GM23338 (cell line): Measurements from ENCODE around the gene DNAI1. TPM values are rescaled to one million over a fixed set of nuclear protein-coding genes. Genes with fewer than 3 reads are reported as not detected.

Experiments
- ATAC-seq: fragments of 200-7000 bp; cut with Tn5 transposase; 3 replicates; pipeline ENCODE4 v1.9.1; 2020
- DNase-seq: peaks from one replicate; pipeline ENCODE4 v3.0.0-alpha.2; 2015; ENCODE audit warnings: low spot score
- H2AFZ ChIP-seq: fragments of 200-600 bp; sonication (generic); 2 replicates; pipeline ENCODE4 v1.8.0; 2016; ENCODE audit warnings: antibody characterized with exemption, mild to moderate bottlenecking, moderate library complexity
- H3F3A ChIP-seq: fragments of 200-600 bp; sonication (generic); replicated peaks from 2 replicates; pipeline ENCODE4 v1.8.0; 2017; ENCODE audit warnings: antibody characterized with exemption, mixed run types, low read depth
- H3K27ac ChIP-seq: fragments of 200-600 bp; sonication (generic); 2 replicates; pipeline ENCODE4 v1.6.1; 2016; ENCODE audit warnings: low read depth
- H3K27me3 ChIP-seq: fragments of 200-600 bp; sonication (generic); 2 replicates; pipeline ENCODE4 v1.8.0; 2016; ENCODE audit warnings: mild to moderate bottlenecking, mixed run types, moderate library complexity; ENCODE audit not compliant: insufficient read depth
- H3K36me3 ChIP-seq: fragments of 200-600 bp; sonication (generic); 2 replicates; pipeline ENCODE4 v1.8.0; 2016; ENCODE audit warnings: mild to moderate bottlenecking; ENCODE audit not compliant: insufficient read depth
- H3K4me1 ChIP-seq: fragments of 200-600 bp; sonication (generic); 2 replicates; pipeline ENCODE4 v1.8.0; 2016; ENCODE audit warnings: mild to moderate bottlenecking, moderate library complexity; ENCODE audit not compliant: insufficient read depth
- H3K4me2 ChIP-seq: fragments of 200-600 bp; sonication (generic); 2 replicates; pipeline ENCODE4 v1.7.1; 2017; ENCODE audit warnings: mixed run types
- H3K4me3 ChIP-seq: fragments of 200-600 bp; sonication (generic); 2 replicates; pipeline ENCODE4 v1.6.1; 2016; ENCODE audit warnings: mixed run types
- H3K79me2 ChIP-seq: fragments of 200-600 bp; sonication (generic); replicated peaks from 2 replicates; pipeline ENCODE4 v1.8.0; 2017; ENCODE audit warnings: mild to moderate bottlenecking; ENCODE audit not compliant: insufficient read depth
- H3K9me2 ChIP-seq: fragments of 200-600 bp; sonication (generic); 2 replicates; pipeline ENCODE4 v1.8.0; 2017; ENCODE audit not compliant: insufficient read depth
- H4K20me1 ChIP-seq: fragments of 200-600 bp; sonication (generic); replicated peaks from 2 replicates; pipeline ENCODE4 v1.8.0; 2017; ENCODE audit warnings: mild to moderate bottlenecking; ENCODE audit not compliant: insufficient read depth
- H3K27ac Mint-ChIP-seq: 2 replicates; pipeline ENCODE4 v1.8.0; 2020; ENCODE audit warnings: inconsistent platforms, mild to moderate bottlenecking, moderate library complexity, mixed read lengths
- H3K27me3 Mint-ChIP-seq: 3 replicates; pipeline ENCODE4 v1.8.0; 2022; ENCODE audit warnings: low read depth, mild to moderate bottlenecking, moderate library complexity, mixed read lengths, inconsistent platforms; ENCODE audit not compliant: insufficient read depth, poor library complexity
- H3K36me3 Mint-ChIP-seq: 3 replicates; pipeline ENCODE4 v1.8.0; 2021; ENCODE audit warnings: low read depth, mild to moderate bottlenecking, inconsistent platforms, moderate library complexity, mixed read lengths
- H3K4me1 Mint-ChIP-seq: 3 replicates; pipeline ENCODE4 v1.8.0; 2020; ENCODE audit warnings: mild to moderate bottlenecking, inconsistent platforms, mixed read lengths
- H3K4me3 Mint-ChIP-seq: 3 replicates; pipeline ENCODE4 v1.8.0; 2021; ENCODE audit warnings: moderate library complexity, mild to moderate bottlenecking, inconsistent platforms, mixed read lengths
- H3K9me3 Mint-ChIP-seq: 3 replicates; pipeline ENCODE4 v1.8.0; 2020; ENCODE audit warnings: moderate library complexity, mild to moderate bottlenecking, inconsistent platforms, mixed read lengths
- CREB1 ChIP-seq: fragments of 250-450 bp; sonication (Bioruptor Pico); IDR thresholded peaks from 2 replicates; pipeline ENCODE4 v1.5.0; 2020; ENCODE audit warnings: low read depth, mild to moderate bottlenecking, moderate library complexity
- EZH2 ChIP-seq: fragments of 200-600 bp; sonication (generic); IDR thresholded peaks from one replicate; pipeline ENCODE4 v1.8.0; 2017; ENCODE audit warnings: antibody characterized with exemption, mild to moderate bottlenecking, low read depth; ENCODE audit not compliant: unreplicated experiment
- EZH2phosphoT487 ChIP-seq: fragments of 200-600 bp; sonication (generic); IDR thresholded peaks from one replicate; pipeline ENCODE4 v1.8.1; 2018; ENCODE audit warnings: antibody characterized with exemption; ENCODE audit not compliant: unreplicated experiment
- JUNB ChIP-seq: IDR thresholded peaks from one replicate; pipeline ENCODE4 v1.6.1; 2016; ENCODE audit warnings: antibody characterized with exemption; ENCODE audit not compliant: unreplicated experiment
- NANOG ChIP-seq: IDR thresholded peaks from 2 replicates; pipeline ENCODE4 v1.6.1; 2016; ENCODE audit warnings: antibody characterized with exemption, borderline replicate concordance
- POLR2AphosphoS5 ChIP-seq: IDR thresholded peaks from 2 replicates; pipeline ENCODE4 v1.6.1; 2016; ENCODE audit warnings: antibody characterized with exemption, low read depth
- STAT1 ChIP-seq: IDR thresholded peaks from one replicate; pipeline ENCODE4 v1.6.1; 2016; ENCODE audit warnings: antibody characterized with exemption; ENCODE audit not compliant: unreplicated experiment
- ZNF114 ChIP-seq: fragments of 250-450 bp; sonication (Bioruptor Pico); IDR thresholded peaks from 2 replicates; pipeline ENCODE4 v1.5.0; 2020; ENCODE audit warnings: mild to moderate bottlenecking, moderate library complexity
- ZNF331 ChIP-seq: fragments of 250-450 bp; sonication (Bioruptor Pico); IDR thresholded peaks from 2 replicates; pipeline ENCODE4 v1.5.0; 2020; ENCODE audit warnings: low read depth, mild to moderate bottlenecking, moderate library complexity
- polyA plus RNA-seq: library from polyadenylated mRNA; unstranded; fragments of >200 nt; fragmentation: Nextera tagmentation; extraction: Ambion mirVana; gene quantifications from 2 replicates; pipeline ENCODE4 v1.2.1, GENCODE V29; 2016
- total RNA-seq: library from RNA; depleted of rRNA; stranded (reverse); fragments of >200 nt; shearing (Covaris generic); gene quantifications from 2 replicates; pipeline ENCODE4 v1.2.3, GENCODE V29; 2014
- TF ChIP-seq, protein P1 (sequence below): fragments of 250-450 bp; sonication (Bioruptor Pico); IDR thresholded peaks from 2 replicates; pipeline ENCODE4 v1.5.0; 2020; ENCODE audit warnings: mild to moderate bottlenecking, moderate library complexity
- TF ChIP-seq, protein P2 (sequence below): IDR thresholded peaks from one replicate; pipeline ENCODE4 v1.6.1; 2018; ENCODE audit warnings: antibody characterized with exemption; ENCODE audit not compliant: unreplicated experiment
- TF ChIP-seq, protein P3 (sequence below): IDR thresholded peaks from 2 replicates; pipeline ENCODE4 v1.6.1; 2016; ENCODE audit warnings: antibody characterized with exemption
- TF ChIP-seq, protein P4 (sequence below), 2 experiments: fragments of 200-600 bp in 1 of 2; sonication (generic) in 1 of 2; conservative IDR thresholded peaks; 2 replicates each; pipeline versions ENCODE4 v1.5.1 to v1.6.1; 2016 to 2017; ENCODE audit warnings: antibody characterized with exemption in 2 of 2, low read depth in 2 of 2, mild to moderate bottlenecking in 2 of 2, moderate library complexity in 1 of 2

DNAI1 gene
- total and polyA plus RNA-seq, 2 experiments from 2014 or later: 1.0 to 1.1 TPM

DNA sequence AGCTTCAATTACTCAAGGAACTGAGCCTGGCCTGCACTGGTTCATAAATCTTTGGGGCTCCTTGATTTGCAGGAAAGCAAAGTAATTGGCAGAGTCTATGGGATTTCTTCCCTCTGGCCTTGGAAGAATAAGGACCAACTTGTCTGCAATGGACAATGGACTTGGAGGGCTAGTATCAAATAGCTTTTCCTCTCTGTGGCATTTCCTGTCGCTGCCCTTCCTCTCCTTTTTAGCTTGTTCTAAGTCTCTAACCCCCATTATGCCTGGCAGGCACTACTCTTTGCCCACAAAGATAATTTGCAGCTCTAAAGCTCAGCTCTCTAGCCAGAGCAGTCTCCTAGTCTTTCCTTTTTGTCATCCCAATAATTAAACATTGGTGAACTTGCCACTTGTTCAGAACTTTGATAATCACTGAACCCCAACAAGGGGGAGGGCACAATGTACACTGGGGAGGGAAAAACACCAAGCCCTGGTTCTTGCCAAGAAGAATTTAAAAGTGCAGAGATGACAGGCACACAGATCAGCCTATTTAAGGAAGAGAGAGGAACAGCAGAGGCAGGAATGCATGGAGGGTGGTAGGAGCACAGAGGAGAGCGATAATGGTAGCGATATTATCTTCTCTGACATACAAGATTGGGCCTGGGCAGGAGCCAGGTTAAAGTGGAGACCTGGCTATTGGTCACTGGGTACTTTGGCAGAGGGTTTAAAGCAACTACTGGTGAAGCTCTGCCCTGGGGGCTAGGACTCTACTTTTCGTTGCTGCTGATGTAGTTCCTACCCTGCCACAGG is 38.7 kb upstream of the DNAI1 start:
- H3K4me1 Mint-ChIP-seq: peaks cover 15% of the 10 kb centered on the region
- H3K27me3 ChIP-seq: no peaks in the 10 kb centered on the region
- peak overlapping the region; percentile 55; the same call in 1 of the 2 replicates for H3K4me2 ChIP-seq
- H3K4me1 ChIP-seq: peaks cover 12% of the 10 kb centered on the region
- H3K36me3 Mint-ChIP-seq: no peaks in the 10 kb centered on the region
- H3K27ac Mint-ChIP-seq: no peak overlapping the region; the same call in 1 of the 2 replicates
- ATAC-seq: no peak; the same call in 2 of the 3 replicates
- H3K4me3 Mint-ChIP-seq: no peak overlapping the region; the same call in 2 of the 3 replicates
- peaks cover 10% of the 10 kb centered on the region for H3K27me3 Mint-ChIP-seq
- H3K4me3 ChIP-seq: peak overlapping the region; percentile 23; the same call in 1 of the 2 replicates
- H3K27ac ChIP-seq: no peak overlapping the region
- DNase-seq: no peak
- H3F3A ChIP-seq: no peaks in the 10 kb centered on the region
- H4K20me1 ChIP-seq: no peaks in the 10 kb centered on the region; the same call in none of the 2 replicates
- no peaks in the 10 kb centered on the region for H3K36me3 ChIP-seq
- no peaks in the 10 kb centered on the region; the same call in 2 of the 3 replicates for H3K9me3 Mint-ChIP-seq
- TF ChIP-seq EZH2 (no peak), ZNF331 (CRISPR knock-in tag) (no peak), POLR2AphosphoS5 (no peak), CREB1 (no peak), JUNB (no peak), NANOG (no peak), STAT1 (no peak), ZNF114 (CRISPR knock-in tag) (no peak), EZH2phosphoT487 (no peak)
- TF ChIP-seq, protein P1, sequence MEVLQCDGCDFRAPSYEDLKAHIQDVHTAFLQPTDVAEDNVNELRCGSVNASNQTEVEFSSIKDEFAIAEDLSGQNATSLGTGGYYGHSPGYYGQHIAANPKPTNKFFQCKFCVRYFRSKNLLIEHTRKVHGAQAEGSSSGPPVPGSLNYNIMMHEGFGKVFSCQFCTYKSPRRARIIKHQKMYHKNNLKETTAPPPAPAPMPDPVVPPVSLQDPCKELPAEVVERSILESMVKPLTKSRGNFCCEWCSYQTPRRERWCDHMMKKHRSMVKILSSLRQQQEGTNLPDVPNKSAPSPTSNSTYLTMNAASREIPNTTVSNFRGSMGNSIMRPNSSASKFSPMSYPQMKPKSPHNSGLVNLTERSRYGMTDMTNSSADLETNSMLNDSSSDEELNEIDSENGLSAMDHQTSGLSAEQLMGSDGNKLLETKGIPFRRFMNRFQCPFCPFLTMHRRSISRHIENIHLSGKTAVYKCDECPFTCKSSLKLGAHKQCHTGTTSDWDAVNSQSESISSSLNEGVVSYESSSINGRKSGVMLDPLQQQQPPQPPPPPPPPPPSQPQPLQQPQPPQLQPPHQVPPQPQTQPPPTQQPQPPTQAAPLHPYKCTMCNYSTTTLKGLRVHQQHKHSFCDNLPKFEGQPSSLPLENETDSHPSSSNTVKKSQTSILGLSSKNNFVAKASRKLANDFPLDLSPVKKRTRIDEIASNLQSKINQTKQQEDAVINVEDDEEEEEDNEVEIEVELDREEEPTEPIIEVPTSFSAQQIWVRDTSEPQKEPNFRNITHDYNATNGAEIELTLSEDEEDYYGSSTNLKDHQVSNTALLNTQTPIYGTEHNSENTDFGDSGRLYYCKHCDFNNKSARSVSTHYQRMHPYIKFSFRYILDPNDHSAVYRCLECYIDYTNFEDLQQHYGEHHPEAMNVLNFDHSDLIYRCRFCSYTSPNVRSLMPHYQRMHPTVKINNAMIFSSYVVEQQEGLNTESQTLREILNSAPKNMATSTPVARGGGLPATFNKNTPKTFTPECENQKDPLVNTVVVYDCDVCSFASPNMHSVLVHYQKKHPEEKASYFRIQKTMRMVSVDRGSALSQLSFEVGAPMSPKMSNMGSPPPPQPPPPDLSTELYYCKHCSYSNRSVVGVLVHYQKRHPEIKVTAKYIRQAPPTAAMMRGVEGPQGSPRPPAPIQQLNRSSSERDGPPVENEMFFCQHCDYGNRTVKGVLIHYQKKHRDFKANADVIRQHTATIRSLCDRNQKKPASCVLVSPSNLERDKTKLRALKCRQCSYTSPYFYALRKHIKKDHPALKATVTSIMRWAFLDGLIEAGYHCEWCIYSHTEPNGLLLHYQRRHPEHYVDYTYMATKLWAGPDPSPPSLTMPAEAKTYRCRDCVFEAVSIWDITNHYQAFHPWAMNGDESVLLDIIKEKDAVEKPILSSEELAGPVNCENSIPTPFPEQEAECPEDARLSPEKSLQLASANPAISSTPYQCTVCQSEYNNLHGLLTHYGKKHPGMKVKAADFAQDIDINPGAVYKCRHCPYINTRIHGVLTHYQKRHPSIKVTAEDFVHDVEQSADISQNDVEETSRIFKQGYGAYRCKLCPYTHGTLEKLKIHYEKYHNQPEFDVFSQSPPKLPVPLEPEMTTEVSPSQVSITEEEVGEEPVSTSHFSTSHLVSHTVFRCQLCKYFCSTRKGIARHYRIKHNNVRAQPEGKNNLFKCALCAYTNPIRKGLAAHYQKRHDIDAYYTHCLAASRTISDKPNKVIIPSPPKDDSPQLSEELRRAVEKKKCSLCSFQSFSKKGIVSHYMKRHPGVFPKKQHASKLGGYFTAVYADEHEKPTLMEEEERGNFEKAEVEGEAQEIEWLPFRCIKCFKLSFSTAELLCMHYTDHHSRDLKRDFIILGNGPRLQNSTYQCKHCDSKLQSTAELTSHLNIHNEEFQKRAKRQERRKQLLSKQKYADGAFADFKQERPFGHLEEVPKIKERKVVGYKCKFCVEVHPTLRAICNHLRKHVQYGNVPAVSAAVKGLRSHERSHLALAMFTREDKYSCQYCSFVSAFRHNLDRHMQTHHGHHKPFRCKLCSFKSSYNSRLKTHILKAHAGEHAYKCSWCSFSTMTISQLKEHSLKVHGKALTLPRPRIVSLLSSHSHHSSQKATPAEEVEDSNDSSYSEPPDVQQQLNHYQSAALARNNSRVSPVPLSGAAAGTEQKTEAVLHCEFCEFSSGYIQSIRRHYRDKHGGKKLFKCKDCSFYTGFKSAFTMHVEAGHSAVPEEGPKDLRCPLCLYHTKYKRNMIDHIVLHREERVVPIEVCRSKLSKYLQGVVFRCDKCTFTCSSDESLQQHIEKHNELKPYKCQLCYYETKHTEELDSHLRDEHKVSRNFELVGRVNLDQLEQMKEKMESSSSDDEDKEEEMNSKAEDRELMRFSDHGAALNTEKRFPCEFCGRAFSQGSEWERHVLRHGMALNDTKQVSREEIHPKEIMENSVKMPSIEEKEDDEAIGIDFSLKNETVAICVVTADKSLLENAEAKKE (CRISPR knock-in tag): no peak
- TF ChIP-seq, protein P2, sequence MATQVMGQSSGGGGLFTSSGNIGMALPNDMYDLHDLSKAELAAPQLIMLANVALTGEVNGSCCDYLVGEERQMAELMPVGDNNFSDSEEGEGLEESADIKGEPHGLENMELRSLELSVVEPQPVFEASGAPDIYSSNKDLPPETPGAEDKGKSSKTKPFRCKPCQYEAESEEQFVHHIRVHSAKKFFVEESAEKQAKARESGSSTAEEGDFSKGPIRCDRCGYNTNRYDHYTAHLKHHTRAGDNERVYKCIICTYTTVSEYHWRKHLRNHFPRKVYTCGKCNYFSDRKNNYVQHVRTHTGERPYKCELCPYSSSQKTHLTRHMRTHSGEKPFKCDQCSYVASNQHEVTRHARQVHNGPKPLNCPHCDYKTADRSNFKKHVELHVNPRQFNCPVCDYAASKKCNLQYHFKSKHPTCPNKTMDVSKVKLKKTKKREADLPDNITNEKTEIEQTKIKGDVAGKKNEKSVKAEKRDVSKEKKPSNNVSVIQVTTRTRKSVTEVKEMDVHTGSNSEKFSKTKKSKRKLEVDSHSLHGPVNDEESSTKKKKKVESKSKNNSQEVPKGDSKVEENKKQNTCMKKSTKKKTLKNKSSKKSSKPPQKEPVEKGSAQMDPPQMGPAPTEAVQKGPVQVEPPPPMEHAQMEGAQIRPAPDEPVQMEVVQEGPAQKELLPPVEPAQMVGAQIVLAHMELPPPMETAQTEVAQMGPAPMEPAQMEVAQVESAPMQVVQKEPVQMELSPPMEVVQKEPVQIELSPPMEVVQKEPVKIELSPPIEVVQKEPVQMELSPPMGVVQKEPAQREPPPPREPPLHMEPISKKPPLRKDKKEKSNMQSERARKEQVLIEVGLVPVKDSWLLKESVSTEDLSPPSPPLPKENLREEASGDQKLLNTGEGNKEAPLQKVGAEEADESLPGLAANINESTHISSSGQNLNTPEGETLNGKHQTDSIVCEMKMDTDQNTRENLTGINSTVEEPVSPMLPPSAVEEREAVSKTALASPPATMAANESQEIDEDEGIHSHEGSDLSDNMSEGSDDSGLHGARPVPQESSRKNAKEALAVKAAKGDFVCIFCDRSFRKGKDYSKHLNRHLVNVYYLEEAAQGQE: no peak
- TF ChIP-seq, protein P3, sequence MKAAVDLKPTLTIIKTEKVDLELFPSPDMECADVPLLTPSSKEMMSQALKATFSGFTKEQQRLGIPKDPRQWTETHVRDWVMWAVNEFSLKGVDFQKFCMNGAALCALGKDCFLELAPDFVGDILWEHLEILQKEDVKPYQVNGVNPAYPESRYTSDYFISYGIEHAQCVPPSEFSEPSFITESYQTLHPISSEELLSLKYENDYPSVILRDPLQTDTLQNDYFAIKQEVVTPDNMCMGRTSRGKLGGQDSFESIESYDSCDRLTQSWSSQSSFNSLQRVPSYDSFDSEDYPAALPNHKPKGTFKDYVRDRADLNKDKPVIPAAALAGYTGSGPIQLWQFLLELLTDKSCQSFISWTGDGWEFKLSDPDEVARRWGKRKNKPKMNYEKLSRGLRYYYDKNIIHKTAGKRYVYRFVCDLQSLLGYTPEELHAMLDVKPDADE: no peak
- TF ChIP-seq, protein P4, sequence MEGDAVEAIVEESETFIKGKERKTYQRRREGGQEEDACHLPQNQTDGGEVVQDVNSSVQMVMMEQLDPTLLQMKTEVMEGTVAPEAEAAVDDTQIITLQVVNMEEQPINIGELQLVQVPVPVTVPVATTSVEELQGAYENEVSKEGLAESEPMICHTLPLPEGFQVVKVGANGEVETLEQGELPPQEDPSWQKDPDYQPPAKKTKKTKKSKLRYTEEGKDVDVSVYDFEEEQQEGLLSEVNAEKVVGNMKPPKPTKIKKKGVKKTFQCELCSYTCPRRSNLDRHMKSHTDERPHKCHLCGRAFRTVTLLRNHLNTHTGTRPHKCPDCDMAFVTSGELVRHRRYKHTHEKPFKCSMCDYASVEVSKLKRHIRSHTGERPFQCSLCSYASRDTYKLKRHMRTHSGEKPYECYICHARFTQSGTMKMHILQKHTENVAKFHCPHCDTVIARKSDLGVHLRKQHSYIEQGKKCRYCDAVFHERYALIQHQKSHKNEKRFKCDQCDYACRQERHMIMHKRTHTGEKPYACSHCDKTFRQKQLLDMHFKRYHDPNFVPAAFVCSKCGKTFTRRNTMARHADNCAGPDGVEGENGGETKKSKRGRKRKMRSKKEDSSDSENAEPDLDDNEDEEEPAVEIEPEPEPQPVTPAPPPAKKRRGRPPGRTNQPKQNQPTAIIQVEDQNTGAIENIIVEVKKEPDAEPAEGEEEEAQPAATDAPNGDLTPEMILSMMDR (conservative IDR thresholded peaks at IDR 0.05; ENCODE audit: low read depth in 2 of 2): no peak
- no peaks in the 10 kb centered on the region for H3K9me2 ChIP-seq
- no peaks in the 10 kb centered on the region for H3K79me2 ChIP-seq
- no peak overlapping the region for H2AFZ ChIP-seq
